GM12891 (cell line): ENCODE results near the gene FBXL15.

ENCODE experiments used
- DNase-seq: peaks from one replicate; pipeline ENCODE4 v3.0.0; 2011; ENCODE audit warnings: low spot score; ENCODE audit not compliant: insufficient read length
- FAIRE-seq: peaks from 2 replicates; lab custom pipeline; 2011; peaks lifted over from hg19 to GRCh38; lab: Jason Lieb, UNC
- PAX5 ChIP-seq: IDR thresholded peaks from 2 replicates; pipeline ENCODE4 v1.6.1; 2011; ENCODE audit warnings: low read length, moderate library complexity, mild to moderate bottlenecking; ENCODE audit not compliant: insufficient read depth, severe bottlenecking
- POLR2A ChIP-seq: IDR thresholded peaks from 2 replicates; pipeline ENCODE4 v1.6.1; 2011; ENCODE audit warnings: low read depth, low read length, control low read depth
- POLR2AphosphoS5 ChIP-seq: IDR thresholded peaks from 2 replicates; pipeline ENCODE4 v1.6.1; 2011; ENCODE audit warnings: low read depth, low read length, control low read depth
- POU2F2 ChIP-seq: IDR thresholded peaks from 2 replicates; pipeline ENCODE4 v1.6.1; 2011; ENCODE audit warnings: low read depth, mild to moderate bottlenecking, control low read depth, low read length, moderate library complexity
- SPI1 ChIP-seq: IDR thresholded peaks from 2 replicates; pipeline ENCODE4 v1.6.1; 2011; ENCODE audit warnings: low read depth, low read length, control low read depth
- TAF1 ChIP-seq: IDR thresholded peaks from 2 replicates; pipeline ENCODE4 v1.6.1; 2011; ENCODE audit warnings: low read depth, low read length, control low read depth

FBXL15 gene

DNA sequence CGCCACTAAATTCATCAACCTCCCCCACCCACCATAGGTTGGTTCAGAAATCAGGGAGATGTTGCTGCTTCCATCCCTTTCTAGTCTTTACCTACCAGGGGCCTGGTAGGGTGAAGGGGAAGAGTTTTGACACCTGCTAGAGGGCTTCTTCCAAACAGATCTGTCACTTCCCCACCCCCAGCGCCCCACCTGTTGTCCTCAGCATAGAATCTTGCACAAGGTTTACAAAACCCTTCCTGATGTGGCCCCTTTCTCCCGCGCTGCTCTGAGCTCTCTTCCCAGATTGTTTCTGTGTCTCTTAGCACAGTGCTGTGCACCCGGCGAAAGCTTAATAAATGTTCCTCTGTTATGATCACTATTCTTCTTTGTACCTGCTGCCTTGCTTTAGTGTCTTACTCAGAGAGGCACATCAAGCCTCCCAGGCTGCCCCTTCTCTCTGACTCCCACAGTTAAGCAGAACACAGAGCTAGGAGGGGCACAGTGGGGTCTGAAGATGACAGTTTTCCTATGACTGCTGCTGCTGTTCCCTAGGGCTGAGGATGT, 41.9 kb downstream of the FBXL15 start:
- FAIRE-seq (no peak), DNase-seq (no peak)
- TF ChIP-seq POU2F2 = no peak
- no peak for TF ChIP-seq POLR2AphosphoS5
- no peak for TF ChIP-seq PAX5
- TF ChIP-seq POLR2A = no peak
- TF ChIP-seq TAF1 = no peak
- no peak for TF ChIP-seq SPI1

DNA sequence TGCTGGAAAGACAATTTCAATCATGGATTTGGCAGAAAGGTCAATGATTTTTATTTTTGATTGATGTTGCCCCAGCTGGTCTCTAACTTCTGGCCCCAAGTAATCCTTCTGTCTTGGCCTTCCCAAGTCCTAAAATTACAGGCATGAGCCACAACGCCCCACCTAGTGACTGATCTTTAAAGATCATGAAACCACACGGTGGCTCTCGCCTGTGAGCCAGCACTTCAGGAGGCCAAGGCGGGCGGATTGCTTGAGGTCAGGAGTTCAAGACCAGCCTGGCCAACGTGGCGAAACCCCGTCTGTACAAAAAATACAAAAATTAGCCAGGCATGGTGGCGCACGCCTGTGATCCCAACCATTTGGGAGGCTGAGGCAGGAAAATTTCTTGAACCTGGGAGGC, 43.3 kb downstream of the FBXL15 start:
- TF ChIP-seq POLR2A (no peak), PAX5 (no peak), TAF1 (no peak), POLR2AphosphoS5 (no peak), SPI1 (no peak), POU2F2 (no peak)
- no peak for FAIRE-seq
- DNase-seq = no peak

DNA sequence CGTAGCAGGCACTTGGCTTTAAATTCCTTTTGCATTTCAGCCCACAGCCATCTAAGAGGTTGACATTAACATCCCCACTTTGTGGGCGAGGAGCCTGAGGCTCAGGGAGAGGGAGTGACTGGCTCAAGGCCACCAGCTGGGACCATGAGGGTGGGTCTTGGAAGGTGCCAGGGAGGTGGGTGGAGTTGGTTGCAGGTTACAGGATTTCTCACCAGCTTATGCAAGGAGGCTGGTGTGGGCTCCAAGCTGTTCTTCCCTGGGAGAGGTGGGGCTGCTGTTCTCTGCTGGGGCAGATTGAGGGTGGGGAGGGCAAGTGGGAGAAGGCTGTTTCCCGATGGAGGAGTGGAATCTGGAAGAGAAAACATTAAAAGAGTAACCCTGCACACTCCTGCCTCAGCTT, 44.8 kb downstream of the FBXL15 start:
- DNase-seq = no peak
- TF ChIP-seq POLR2A (no peak), POU2F2 (no peak), POLR2AphosphoS5 (no peak), TAF1 (no peak), PAX5 (no peak), SPI1 (no peak)
- FAIRE-seq = no peak

DNA sequence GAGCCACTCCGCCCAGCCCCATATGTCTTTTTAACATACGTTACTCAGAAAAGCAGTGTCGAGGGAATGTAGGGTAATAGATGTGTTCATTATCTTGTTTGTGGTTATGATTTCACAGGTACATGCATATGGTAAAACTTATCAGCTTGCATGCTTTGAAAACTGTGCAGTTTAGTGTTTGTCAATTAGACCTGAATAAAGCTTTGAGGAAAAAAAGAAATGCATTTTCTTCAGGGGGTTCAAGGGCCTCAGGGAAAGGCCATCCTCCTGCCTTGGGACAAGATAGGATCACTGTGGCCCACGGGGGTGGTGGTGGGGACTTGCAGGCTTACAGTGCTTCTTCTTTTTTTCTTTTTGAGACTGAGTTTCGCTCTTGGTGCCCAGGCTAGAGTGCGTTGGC, 46.7 kb downstream of the FBXL15 start:
- TF ChIP-seq POLR2A (no peak), POU2F2 (no peak), PAX5 (no peak), POLR2AphosphoS5 (no peak), TAF1 (no peak), SPI1 (no peak)
- FAIRE-seq = no peak
- DNase-seq = no peak

DNA sequence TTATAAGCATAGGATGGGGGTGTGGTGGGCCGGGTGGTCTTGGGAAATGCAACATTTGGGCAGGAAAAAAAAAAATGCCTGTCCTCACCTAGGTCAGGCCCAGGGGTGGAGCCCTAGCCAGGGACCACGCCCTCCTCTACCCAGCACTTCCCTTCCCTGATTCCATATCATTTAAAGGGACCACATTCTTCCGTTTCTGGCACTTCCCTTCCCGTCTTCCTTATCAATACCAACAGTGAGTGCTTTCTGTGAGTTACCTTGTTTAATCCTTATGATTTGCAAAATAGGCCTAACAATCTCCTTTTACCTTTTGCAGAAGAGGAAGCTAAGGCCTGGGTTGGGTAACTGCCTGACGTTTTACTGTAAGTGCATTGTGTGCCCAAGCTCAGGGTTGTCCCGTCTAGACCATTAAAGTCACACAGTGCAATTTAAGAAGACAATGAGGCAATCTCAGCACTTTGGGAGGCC, 47.4 kb downstream of the FBXL15 start:
- FAIRE-seq = no peak
- TF ChIP-seq TAF1 (no peak), POLR2A (no peak), SPI1 (no peak), PAX5 (no peak), POLR2AphosphoS5 (no peak), POU2F2 (no peak)
- no peak for DNase-seq

DNA sequence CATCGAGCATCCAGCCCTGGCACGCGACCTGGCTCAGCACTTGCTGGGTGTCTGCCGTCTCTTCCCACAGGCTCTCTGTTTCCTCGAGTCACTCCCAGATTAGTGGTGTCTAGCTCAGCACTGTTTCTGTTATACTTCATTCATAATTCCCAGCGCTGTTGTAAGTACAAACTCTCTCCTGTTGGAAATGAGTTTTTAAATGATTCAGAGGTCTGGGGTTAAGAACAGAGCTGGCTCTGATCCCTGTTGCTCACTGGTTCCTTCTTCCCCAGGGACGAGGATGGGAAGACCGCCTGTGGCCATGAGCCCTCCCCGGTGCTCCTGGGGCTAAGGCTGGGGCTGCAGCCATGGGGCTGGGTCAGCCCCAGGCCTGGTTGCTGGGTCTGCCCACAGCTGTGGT, 48.0 kb downstream of the FBXL15 start:
- FAIRE-seq (no peak), DNase-seq (no peak)
- TF ChIP-seq PAX5 (no peak), TAF1 (no peak), POU2F2 (no peak), SPI1 (no peak)

DNA sequence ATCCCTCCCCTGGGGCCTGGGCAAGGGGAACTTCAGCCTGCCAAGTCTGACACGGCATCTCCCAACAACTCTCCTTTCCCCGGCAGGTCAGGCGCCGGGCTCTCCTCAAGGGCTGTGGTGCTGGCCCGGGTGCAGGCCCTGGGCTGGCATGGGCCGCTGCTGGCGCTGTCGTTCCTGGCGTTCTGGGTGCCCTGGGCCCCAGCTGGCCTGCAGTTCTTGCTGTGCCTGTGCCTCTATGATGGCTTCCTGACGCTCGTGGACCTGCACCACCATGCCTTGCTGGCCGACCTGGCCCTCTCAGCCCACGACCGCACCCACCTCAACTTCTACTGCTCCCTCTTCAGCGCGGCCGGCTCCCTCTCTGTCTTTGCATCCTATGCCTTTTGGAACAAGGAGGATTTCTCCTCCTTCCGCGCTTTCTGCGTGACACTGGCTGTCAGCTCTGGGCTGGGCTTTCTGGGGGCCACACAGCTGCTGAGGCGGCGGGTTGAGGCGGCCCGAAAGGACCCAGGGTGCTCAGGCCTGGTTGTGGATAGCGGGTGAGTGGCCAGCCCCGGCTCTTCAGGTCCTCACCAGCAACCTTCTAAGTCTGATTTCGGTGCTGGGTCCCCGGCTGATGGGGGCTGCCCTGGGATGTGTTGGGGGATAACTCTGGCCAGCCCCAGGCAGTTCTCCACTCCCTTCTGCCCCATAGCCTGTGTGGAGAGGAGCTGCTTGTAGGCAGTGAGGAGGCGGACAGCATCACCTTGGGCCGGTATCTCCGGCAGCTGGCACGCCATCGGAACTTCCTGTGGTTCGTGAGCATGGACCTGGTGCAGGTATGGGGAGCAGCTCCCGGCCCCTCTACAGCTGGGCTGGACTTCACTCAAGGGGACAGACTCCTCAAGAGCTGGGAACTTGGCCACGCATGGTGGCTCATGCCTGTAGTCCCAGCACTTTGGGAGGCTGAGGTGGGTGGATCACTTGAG, 50.2 kb downstream of the FBXL15 start:
- no peak for FAIRE-seq
- TF ChIP-seq PAX5 (no peak), POU2F2 (no peak), POLR2AphosphoS5 (no peak)
- DNase-seq = no peak
